ENCODE results near the gene TPK1.

DNA sequence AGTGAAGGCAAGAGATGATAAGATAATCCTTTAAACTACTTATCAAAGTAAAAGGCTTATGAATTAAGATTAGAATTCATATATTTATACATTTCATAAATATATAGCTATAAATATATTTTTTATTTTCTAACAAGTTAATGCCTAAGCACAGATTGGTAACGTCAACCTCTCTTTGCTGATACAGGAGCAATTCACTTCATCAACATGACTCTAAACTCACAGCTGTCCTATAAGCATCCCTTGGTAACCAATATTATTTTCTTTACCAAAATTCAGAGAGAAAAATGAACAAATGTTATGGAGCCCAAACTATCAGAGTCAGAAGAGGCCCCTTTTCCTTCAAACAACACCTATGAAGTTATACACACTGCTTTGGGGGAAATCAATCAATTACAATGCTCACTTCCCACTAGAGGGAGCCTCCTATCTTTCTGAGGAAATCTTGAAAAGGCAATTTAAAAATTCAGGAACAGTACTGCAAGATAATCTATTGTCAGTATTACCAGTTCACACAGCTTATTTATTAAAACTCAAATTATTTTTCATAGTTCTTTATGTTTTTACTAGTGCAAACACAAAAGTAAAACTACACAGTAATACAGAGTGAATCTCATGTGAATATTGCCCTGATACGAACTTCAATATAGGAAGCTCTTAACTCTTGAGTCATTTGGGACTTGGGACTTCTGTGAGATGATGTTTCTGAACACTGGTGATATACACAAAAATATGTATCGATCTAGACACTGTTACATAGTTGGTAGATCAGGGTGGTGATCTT lies 381.4 kb downstream of the TPK1 start:
- TF ChIP-seq, protein P1, sequence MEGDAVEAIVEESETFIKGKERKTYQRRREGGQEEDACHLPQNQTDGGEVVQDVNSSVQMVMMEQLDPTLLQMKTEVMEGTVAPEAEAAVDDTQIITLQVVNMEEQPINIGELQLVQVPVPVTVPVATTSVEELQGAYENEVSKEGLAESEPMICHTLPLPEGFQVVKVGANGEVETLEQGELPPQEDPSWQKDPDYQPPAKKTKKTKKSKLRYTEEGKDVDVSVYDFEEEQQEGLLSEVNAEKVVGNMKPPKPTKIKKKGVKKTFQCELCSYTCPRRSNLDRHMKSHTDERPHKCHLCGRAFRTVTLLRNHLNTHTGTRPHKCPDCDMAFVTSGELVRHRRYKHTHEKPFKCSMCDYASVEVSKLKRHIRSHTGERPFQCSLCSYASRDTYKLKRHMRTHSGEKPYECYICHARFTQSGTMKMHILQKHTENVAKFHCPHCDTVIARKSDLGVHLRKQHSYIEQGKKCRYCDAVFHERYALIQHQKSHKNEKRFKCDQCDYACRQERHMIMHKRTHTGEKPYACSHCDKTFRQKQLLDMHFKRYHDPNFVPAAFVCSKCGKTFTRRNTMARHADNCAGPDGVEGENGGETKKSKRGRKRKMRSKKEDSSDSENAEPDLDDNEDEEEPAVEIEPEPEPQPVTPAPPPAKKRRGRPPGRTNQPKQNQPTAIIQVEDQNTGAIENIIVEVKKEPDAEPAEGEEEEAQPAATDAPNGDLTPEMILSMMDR (IDR thresholded peaks at IDR 0.05) = peak in 2 of 4 experiments; percentile 12 to 20
- TF ChIP-seq POLR2A (IDR thresholded peaks at IDR 0.05) = no peak
